GM10266 (cell line): ENCODE data around the gene NANS.
"Not testable (repeated sequence)": the region's sequence is repeated elsewhere in the genome, so short reads cannot be mapped to it uniquely, and the experiment has no call there.

Source experiments
- DNase-seq: peaks from one replicate; pipeline ENCODE4 v3.0.0; 2012; ENCODE audit errors: extremely low spot score
- TF ChIP-seq, protein P1 (sequence below): IDR thresholded peaks from 2 replicates; pipeline ENCODE4 v1.5.1; 2012; ENCODE audit warnings: mild to moderate bottlenecking, low read depth; ENCODE audit not compliant: control insufficient read depth, insufficient read depth; ENCODE audit errors: missing control alignments

The NANS gene

GRCh38 chr9:98011122-98011521 is 45.4 kb upstream of the NANS start:
- no peak for DNase-seq

GRCh38 chr9:98016137-98016680 is 40.3 kb upstream of the NANS start:
- TF ChIP-seq, protein P1, sequence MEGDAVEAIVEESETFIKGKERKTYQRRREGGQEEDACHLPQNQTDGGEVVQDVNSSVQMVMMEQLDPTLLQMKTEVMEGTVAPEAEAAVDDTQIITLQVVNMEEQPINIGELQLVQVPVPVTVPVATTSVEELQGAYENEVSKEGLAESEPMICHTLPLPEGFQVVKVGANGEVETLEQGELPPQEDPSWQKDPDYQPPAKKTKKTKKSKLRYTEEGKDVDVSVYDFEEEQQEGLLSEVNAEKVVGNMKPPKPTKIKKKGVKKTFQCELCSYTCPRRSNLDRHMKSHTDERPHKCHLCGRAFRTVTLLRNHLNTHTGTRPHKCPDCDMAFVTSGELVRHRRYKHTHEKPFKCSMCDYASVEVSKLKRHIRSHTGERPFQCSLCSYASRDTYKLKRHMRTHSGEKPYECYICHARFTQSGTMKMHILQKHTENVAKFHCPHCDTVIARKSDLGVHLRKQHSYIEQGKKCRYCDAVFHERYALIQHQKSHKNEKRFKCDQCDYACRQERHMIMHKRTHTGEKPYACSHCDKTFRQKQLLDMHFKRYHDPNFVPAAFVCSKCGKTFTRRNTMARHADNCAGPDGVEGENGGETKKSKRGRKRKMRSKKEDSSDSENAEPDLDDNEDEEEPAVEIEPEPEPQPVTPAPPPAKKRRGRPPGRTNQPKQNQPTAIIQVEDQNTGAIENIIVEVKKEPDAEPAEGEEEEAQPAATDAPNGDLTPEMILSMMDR = no peak
- no peak for DNase-seq

More at GRCh38 chr9:98011122-98011521, 45.4 kb upstream of the NANS start:
- TF ChIP-seq, protein P1 = no peak

- TF ChIP-seq, protein P1 = no peak
- DNase-seq = no peak
These were observed 39.2 kb upstream of the NANS start for GRCh38 chr9:98017306-98017705.

DNA sequence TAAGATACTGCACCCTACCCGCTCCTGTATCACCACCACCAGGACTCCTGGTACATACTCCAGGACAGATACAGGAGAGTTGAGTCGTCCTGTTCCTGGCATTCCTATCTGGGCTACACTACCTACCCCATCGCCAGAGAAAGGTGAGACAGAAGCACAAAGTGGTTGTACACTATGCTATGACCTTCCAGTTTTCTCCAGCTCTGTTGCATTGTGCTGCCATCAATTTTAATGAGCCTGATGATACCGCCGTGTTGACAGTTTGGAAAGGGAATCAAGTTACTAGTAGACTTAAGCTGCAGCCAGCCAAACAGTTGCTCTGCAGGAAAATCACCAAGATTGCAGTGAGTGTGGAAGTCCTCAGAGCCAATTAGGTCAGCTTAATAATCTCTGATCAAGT is 38.2 kb upstream of the NANS start:
- no peak for DNase-seq
- TF ChIP-seq, protein P1 = no peak

GRCh38 chr9:98019098-98019497 is 37.4 kb upstream of the NANS start:
- DNase-seq = no peak
- TF ChIP-seq, protein P1 = no peak

- DNase-seq = not testable (repeated sequence)
These were observed 36.7 kb upstream of the NANS start for GRCh38 chr9:98019869-98020268.

GRCh38 chr9:98020476-98021145 is 35.9 kb upstream of the NANS start:
- DNase-seq = no peak
- TF ChIP-seq, protein P1 = no peak

DNA sequence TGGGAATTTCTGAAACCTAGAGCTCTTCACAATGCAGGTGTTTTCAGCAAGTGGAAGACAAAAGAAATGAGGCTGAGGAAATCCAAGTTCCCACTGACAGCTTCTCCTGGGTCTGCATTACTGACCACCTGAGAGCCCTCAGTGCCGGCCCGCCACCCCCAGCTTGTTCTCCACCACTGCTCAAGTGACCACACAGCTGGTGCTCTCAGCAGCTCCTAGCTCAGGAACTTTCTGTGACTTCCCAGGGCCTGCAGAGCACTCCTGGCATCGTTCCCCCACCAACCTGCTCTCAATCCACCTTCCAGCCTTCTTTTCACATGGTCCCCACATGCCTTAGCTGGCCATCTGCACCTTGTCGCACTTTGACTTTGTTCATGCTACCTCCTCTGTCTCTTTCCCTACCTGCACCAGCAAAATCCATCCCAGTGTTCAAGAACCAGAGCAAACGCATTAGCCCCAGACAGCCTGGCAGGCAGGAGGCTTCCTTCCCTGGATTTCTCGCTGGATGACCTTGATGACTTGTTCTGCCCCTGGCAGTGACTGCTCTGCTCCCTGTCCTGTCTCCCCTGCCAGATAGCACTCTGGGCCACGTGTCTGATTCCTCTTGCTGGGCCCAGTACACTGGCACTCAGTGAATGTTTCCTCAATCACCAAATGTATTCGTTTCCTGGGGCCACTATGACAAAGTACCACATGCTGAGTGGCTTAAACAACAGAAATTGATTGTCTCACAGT is 35.1 kb upstream of the NANS start:
- TF ChIP-seq, protein P1 = no peak
- no peak for DNase-seq
